Neural cell (in vitro differentiated cells): ENCODE measurements around the gene CTCF. TPM values are rescaled to one million over a fixed set of nuclear protein-coding genes. Genes with fewer than 3 reads are reported as not detected.

Source experiments
- H2AFZ ChIP-seq: fragments of 200-600, 300-800 bp; sonication (generic), shearing (Covaris generic); 2 replicates; pipeline ENCODE4 v1.6.0; 2014; ENCODE audit warnings: low read depth, mild to moderate bottlenecking, antibody characterized with exemption, low read length, moderate library complexity
- H3F3A ChIP-seq: fragments of 200-600 bp; shearing (Covaris generic); 2 replicates; pipeline ENCODE4 v1.6.1; 2016; ENCODE audit warnings: mild to moderate bottlenecking, moderate library complexity, mixed read lengths, antibody characterized with exemption, low read length; ENCODE audit not compliant: insufficient read depth, poor library complexity, severe bottlenecking
- H3K27ac ChIP-seq: fragments of 200-600, 300-800 bp; sonication (generic), shearing (Covaris generic); 2 replicates; pipeline ENCODE4 v1.5.1; 2014; ENCODE audit warnings: mild to moderate bottlenecking, low read length, moderate library complexity
- H3K27me3 ChIP-seq: fragments of 300-800, 200-600 bp; sonication (generic), shearing (Covaris generic); 2 replicates; pipeline ENCODE4 v1.6.0; 2014; ENCODE audit warnings: mild to moderate bottlenecking, low read depth, low read length, moderate library complexity; ENCODE audit not compliant: insufficient read depth
- H3K36me3 ChIP-seq: fragments of 300-800, 200-600 bp; sonication (generic), shearing (Covaris generic); 2 replicates; pipeline ENCODE4 v1.5.1; 2014; ENCODE audit warnings: mild to moderate bottlenecking, antibody characterized with exemption, low read length, moderate library complexity; ENCODE audit not compliant: insufficient read depth
- H3K4me2 ChIP-seq: fragments of 300-800, 200-600 bp; sonication (generic), shearing (Covaris generic); 2 replicates; pipeline ENCODE4 v1.6.0; 2014; ENCODE audit warnings: mild to moderate bottlenecking, low read length
- H3K4me3 ChIP-seq: fragments of 300-800, 200-600 bp; sonication (generic), shearing (Covaris generic); 2 replicates; pipeline ENCODE4 v1.5.1; 2014; ENCODE audit warnings: mild to moderate bottlenecking, low read length, moderate library complexity
- H3K79me2 ChIP-seq: fragments of 200-600 bp; shearing (Covaris generic); replicated peaks from 2 replicates; pipeline ENCODE4 v1.6.0; 2014; ENCODE audit warnings: mild to moderate bottlenecking, low read length, moderate library complexity; ENCODE audit not compliant: insufficient read depth
- H3K9ac ChIP-seq: fragments of 300-800, 200-600 bp; sonication (generic), shearing (Covaris generic); 2 replicates; pipeline ENCODE4 v1.6.1; 2016; ENCODE audit warnings: mild to moderate bottlenecking, low read length, mixed read lengths
- H3K9me2 ChIP-seq: fragments of 200-600 bp; shearing (Covaris generic); 2 replicates; pipeline ENCODE4 v1.6.1; 2016; ENCODE audit warnings: mild to moderate bottlenecking, low read length, mixed read lengths; ENCODE audit not compliant: insufficient read depth
- H3K9me3 ChIP-seq: fragments of 200-600, 300-800 bp; sonication (generic), shearing (Covaris generic); 2 replicates; pipeline ENCODE4 v1.6.1; 2016; ENCODE audit warnings: mild to moderate bottlenecking, mixed run types, low read length, moderate library complexity, mixed read lengths
- H4K20me1 ChIP-seq: fragments of 200-600 bp; shearing (Covaris generic); 2 replicates; pipeline ENCODE4 v1.6.1; 2016; ENCODE audit warnings: mild to moderate bottlenecking, mixed run types; ENCODE audit not compliant: insufficient read depth
- EP300 ChIP-seq: fragments of 450-650 bp; conservative IDR thresholded peaks from 2 replicates; pipeline ENCODE4 v1.6.1; 2014; ENCODE audit warnings: antibody characterized with exemption, mild to moderate bottlenecking, moderate library complexity; ENCODE audit not compliant: poor library complexity, severe bottlenecking
- EZH2 ChIP-seq: fragments of 200-600, 300-800 bp; shearing (Covaris generic), sonication (generic); IDR thresholded peaks from 2 replicates; pipeline ENCODE4 v1.6.1; 2014; ENCODE audit warnings: antibody characterized with exemption, low read length, borderline replicate concordance, mild to moderate bottlenecking; ENCODE audit not compliant: insufficient read depth, poor library complexity, severe bottlenecking
- MXI1 ChIP-seq: fragments of 450-650 bp; conservative IDR thresholded peaks from 2 replicates; pipeline ENCODE4 v1.6.1; 2014; ENCODE audit warnings: antibody characterized with exemption, mild to moderate bottlenecking; ENCODE audit not compliant: poor library complexity, severe bottlenecking
- POLR2AphosphoS5 ChIP-seq: IDR thresholded peaks from 2 replicates; pipeline ENCODE4 v1.6.1; 2012
- RAD21 ChIP-seq: fragments of 450-650 bp; conservative IDR thresholded peaks from 2 replicates; pipeline ENCODE4 v1.6.1; 2014; ENCODE audit warnings: antibody characterized with exemption, mild to moderate bottlenecking, moderate library complexity
- REST ChIP-seq: IDR thresholded peaks from 2 replicates; pipeline ENCODE4 v1.6.1; 2012; ENCODE audit warnings: borderline replicate concordance
- SMC3 ChIP-seq: fragments of 450-650 bp; conservative IDR thresholded peaks from 2 replicates; pipeline ENCODE4 v1.6.1; 2014; ENCODE audit warnings: antibody characterized with exemption, mild to moderate bottlenecking, moderate library complexity; ENCODE audit not compliant: poor library complexity
- TAF1 ChIP-seq: IDR thresholded peaks from 2 replicates; pipeline ENCODE4 v1.6.1; 2012; ENCODE audit warnings: low read depth
- polyA plus RNA-seq: library from polyadenylated mRNA; depleted of rRNA; stranded (reverse); fragments of >200 nt; gene quantifications from 2 replicates; pipeline ENCODE4 v1.2.3, GENCODE V29; 2014
- TF ChIP-seq, protein P1 (sequence below): fragments of 450-650 bp; IDR thresholded peaks from 2 replicates; pipeline ENCODE4 v1.5.1; 2014; ENCODE audit warnings: antibody characterized with exemption, mild to moderate bottlenecking, moderate library complexity; ENCODE audit not compliant: poor library complexity, severe bottlenecking

CTCF gene
- polyA plus RNA-seq, 1 donor from 2014 or later = 42.8 TPM

- Histone ChIP-seq H2AFZ (no peak within 1 kb of the TSS), H4K20me1 (no peaks in the 10 kb centered on the region), H3K4me3 (peak within 1 kb of the TSS; percentile 70), H3K4me2 (no peak within 1 kb of the TSS), H3K9ac (peak within 1 kb of the TSS; percentile 57), H3F3A (no peaks in the 10 kb centered on the region), H3K27me3 (no peaks in the 10 kb centered on the region), H3K36me3 (no peaks in the 10 kb centered on the region), H3K9me3 (no peaks in the 10 kb centered on the region), H3K79me2 (peaks cover 3% of the 10 kb centered on the region), H3K27ac (no peak within 1 kb of the TSS), H3K9me2 (no peaks in the 10 kb centered on the region)
- TF ChIP-seq, protein P1, sequence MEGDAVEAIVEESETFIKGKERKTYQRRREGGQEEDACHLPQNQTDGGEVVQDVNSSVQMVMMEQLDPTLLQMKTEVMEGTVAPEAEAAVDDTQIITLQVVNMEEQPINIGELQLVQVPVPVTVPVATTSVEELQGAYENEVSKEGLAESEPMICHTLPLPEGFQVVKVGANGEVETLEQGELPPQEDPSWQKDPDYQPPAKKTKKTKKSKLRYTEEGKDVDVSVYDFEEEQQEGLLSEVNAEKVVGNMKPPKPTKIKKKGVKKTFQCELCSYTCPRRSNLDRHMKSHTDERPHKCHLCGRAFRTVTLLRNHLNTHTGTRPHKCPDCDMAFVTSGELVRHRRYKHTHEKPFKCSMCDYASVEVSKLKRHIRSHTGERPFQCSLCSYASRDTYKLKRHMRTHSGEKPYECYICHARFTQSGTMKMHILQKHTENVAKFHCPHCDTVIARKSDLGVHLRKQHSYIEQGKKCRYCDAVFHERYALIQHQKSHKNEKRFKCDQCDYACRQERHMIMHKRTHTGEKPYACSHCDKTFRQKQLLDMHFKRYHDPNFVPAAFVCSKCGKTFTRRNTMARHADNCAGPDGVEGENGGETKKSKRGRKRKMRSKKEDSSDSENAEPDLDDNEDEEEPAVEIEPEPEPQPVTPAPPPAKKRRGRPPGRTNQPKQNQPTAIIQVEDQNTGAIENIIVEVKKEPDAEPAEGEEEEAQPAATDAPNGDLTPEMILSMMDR = no peak
- TF ChIP-seq REST = no peak
- TF ChIP-seq POLR2AphosphoS5 = peak; percentile 47
- TF ChIP-seq SMC3 = no peak
- no peak for TF ChIP-seq EZH2
- peak; percentile 51 for TF ChIP-seq MXI1
- no peak for TF ChIP-seq TAF1
Observed at GRCh38 chr16:67666559-67667452, 104.5 kb downstream of the CTCF start, which contains the start of the genes C16orf86 and ENKD1. C16orf86 (plus strand) TSS chr16:67666814; CDS start chr16:67666971, 157 bp downstream. ENKD1 (minus strand) TSS chr16:67666750; CDS start chr16:67666442, 308 bp downstream.

- peaks cover 3% of the 10 kb centered on the region for H3K79me2 ChIP-seq
- no peaks in the 10 kb centered on the region for H3K9me2 ChIP-seq
- no peak overlapping the region for H3K4me2 ChIP-seq
- H3K9ac ChIP-seq = no peak overlapping the region
- H4K20me1 ChIP-seq = no peaks in the 10 kb centered on the region
- no peaks in the 10 kb centered on the region for H3F3A ChIP-seq
- TF ChIP-seq EP300 (no peak), RAD21 (no peak), REST (no peak), TAF1 (no peak), POLR2AphosphoS5 (no peak), SMC3 (no peak), MXI1 (no peak), EZH2 (no peak)
- TF ChIP-seq, protein P1 = no peak
- H3K27ac ChIP-seq = no peak overlapping the region
- H3K36me3 ChIP-seq = no peaks in the 10 kb centered on the region
- H3K9me3 ChIP-seq = no peaks in the 10 kb centered on the region
- H2AFZ ChIP-seq = no peak overlapping the region
- H3K4me3 ChIP-seq = peak overlapping the region; percentile 70
- no peaks in the 10 kb centered on the region for H3K27me3 ChIP-seq
Observed at GRCh38 chr16:67667453-67667816, 105.1 kb downstream of the CTCF start.
